CD4-positive, alpha-beta T cell treated with Interleukin-17A for 1 hour (primary cell): ENCODE measurements around the gene AJAP1.

Source experiments
- DNase-seq: peaks from one replicate; pipeline ENCODE4 v3.0.0-alpha.2; 2020

Gene AJAP1

DNA sequence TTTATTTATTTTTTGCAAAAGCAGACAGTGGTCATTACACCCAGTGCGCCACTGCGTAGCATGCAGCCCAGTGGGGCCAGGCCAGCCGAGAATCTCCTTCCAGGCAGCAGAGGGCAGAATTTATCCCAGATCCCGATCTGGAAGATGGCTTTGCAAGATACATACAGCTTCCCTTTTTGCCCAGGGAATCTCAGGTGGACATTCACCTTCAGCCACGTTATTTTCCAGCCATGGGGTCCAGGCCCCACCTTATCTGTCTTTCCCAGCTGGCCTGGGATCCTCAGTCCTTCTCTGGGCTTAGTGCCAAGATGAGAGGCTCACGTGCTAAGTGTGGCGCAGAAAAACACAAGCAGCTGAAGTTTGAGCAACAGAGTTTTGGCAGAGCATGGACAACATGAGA, 123.6 kb downstream of the AJAP1 start:
- DNase-seq = no peak

DNA sequence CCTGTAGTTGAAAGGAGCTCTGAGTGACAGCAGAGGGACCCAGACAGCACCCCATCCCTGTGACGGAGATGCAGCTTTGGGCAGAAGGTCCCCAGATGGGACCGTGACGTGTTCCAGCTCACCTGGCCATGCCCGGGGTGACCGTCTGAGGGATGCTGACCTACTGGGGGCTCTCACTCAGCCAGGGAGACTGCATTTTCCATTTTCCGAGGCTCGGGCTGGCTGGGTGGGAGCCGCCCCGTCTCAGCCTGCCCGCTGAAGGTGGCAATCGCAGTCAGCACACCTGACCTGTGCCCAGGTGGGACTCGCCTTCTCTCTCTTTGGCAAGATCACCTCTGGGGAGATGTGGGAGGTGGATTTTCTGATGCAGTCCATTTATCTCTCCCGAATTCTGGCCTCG, 127.2 kb downstream of the AJAP1 start:
- DNase-seq = no peak

- DNase-seq = no peak
Measured at GRCh38 chr1:4784761-4785160, 130.4 kb downstream of the AJAP1 start.

DNA sequence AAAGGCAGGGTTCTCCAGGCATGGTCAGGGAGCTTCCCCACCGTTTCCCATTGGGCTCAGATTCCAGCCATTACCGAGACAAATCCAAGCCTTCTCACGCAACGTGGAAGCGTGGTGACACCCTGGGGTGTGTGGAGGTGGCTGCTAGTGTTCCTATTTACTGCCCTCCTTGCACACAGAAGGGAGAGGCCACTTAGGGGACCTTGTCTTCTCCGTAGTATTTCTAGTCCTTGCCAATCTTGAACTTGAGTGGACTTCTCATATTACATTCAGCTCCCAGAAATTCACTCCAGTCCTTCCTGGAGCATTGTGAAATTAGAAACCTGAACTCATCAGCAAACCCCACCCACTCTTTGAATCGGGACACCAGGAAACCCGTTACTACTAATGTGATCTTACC, 131.6 kb downstream of the AJAP1 start:
- no peak for DNase-seq

DNA sequence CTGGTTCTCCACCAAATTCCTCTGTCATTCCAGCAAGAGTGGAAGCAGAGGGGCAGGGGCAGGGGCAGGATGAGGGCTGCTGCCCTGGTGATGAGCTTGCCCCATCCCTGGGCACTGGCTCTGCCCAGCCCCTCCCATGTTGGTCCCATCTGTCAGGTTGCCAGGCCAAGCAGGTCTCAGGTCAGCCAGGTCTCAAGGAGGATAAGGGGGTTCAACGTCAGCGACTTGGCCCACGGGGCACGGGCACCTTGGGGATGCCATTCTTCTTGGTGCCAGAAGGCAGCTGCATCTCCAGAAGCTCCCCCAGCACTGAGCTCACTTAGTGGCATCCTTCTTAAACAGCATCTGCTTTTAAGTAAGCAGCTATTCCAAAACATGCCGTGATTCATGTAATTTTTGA, 133.1 kb downstream of the AJAP1 start:
- no peak for DNase-seq

DNA sequence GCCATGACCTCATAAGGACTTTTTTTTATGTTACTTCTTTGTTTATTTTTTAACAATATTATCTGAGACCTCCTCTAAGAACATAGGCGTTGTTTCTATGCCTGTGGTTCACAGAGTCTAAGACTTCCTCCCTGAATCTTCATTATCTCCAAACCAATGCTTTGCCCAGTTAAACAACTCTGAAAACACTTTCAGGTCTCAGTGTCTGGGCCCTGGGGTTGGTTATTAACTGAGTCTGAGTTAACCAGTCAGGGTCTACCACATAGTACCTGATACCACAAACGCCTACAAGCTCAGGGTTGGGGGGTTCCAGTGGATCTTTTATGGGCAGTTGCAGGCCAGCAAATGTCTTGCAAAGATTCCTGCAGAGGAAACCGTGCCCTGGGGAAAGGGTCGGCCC, 138.2 kb downstream of the AJAP1 start:
- DNase-seq = no peak

DNA sequence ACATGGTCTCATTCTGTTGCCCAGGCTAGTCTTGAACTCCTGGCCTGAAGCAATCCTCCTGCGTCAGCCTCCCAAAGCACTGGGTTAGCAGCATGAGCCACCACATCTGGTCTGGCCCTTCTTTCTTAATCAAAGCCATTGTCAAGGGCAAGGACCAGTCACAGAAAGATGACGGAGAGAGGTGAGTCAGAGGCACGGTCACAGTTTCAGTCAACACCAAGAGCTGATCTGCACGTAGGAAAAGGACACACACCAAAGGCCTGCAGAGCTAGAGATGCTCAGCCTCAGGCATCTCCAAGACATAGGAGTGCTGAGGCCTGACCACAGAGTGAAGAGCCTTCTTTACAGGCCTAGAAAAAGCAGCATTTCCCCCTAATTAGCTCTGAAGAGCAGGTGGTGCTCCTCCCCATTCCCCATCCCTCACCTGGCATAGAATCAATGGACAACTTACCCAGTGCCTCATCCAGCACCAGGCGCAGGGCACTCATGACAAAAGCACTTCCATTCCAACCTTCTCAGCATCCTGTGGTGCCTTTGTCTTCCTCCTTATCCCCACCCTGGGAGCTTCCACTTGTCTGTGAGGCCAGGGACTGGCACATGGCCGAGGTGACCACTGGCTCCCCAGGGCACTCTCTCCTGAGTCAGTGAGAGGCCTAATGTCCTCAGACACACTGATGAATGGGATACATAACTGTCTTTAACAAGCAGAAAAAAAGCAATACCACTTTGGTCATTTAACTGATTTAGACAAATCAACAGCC, 139.8 kb downstream of the AJAP1 start:
- DNase-seq = no peak

- no peak for DNase-seq
Measured at GRCh38 chr1:4796161-4797015, 142.0 kb downstream of the AJAP1 start.

- DNase-seq = no peak
Measured at GRCh38 chr1:4797016-4797410, 142.6 kb downstream of the AJAP1 start.

DNA sequence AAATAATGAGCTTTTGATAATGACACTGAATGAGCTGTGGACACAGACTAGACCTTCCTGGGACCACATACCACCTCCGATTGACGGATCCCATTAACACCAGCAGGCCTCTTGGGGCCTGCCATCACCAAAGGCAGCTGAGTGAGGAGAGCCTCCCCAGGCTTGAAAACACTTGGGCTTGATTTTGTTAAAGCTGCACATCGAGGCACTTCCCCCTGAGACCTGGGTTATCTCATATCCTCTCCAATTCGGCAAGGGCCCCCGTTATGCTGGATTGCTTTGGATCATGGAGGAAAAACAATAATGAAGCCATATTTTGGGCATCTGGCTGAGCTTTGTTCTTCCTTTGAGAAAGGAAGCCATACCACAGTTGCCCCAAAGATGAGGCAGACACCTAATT, 143.0 kb downstream of the AJAP1 start:
- DNase-seq = no peak

- DNase-seq = no peak
Measured at GRCh38 chr1:4801192-4801924, 146.9 kb downstream of the AJAP1 start.

DNA sequence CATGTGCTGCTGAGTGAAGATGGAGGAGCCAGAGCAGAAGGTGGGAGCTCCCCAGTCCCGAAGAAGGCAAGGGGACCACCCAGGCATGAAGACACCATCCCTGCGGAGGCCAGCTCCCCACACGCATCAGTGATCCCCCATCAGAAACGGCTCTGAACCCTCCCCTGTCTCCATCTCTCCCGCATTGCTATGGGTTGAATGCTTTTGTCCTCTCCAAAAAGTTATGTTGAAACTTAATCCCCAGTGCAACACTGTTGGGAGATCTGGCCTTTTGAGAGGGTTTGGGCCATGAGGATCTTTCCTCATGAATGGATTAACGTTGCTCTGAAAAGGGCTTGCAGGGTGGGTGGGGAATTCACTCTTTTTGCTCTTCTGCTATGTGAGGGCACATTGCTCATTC, 147.6 kb downstream of the AJAP1 start:
- no peak for DNase-seq

GRCh38 chr1:4803335-4803734, 148.9 kb downstream of the AJAP1 start:
- no peak for DNase-seq

GRCh38 chr1:4805987-4806386, 151.6 kb downstream of the AJAP1 start:
- no peak for DNase-seq

GRCh38 chr1:4820543-4820942, 166.1 kb downstream of the AJAP1 start:
- no peak for DNase-seq

DNA sequence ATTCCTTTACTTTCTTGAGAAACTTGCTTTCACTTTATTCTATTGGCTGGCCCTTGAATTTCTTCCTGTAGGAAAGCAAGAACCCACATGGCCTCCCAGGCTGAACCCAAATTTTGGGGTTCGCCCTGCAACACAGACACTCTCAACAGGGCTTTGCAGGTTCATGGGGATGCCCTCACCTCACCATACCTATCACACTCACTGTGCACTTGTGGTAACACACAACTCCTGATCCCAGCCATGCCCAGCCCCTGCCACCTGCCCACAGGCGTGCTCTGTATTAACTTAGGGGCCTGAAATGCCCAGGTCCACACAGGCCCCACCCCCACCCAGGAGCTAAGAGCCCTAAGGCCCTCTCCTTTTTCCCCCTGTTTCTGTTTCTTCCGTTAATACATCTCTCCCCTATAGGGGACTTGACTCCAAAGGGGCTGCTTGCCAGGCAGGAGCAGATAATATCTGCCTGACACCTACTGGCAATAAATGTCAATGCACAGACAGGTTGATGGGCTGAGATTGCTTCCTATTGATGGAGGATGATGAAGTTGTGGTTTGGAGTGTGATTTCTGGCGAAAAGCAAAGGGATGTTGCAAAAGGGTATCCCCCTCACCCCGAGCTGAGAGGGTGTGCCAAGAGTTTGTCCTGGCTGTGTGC, 171.5 kb downstream of the AJAP1 start:
- no peak for DNase-seq

- no peak for DNase-seq
Measured at GRCh38 chr1:4830707-4831106, 176.3 kb downstream of the AJAP1 start.

DNA sequence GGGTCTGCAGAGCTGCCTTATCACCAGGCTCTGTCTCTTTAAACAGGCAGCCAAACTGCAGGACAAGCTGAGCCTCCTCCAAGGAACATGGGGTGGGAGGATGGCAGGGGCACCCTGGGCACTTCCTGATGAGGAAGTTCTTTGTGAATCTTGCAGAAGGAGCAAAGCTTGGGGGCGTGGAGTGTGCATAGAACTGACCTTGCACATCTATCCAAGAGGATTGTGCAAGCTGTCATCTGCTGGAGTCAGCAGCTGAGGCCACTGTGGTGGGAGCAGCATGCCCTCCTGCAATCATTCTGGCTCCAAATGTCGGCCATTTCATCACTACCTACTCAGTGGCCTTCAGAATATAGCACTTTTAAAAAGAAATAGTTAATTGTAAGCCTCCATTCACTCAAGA, 182.2 kb downstream of the AJAP1 start:
- DNase-seq = no peak

- no peak for DNase-seq
Measured at GRCh38 chr1:4837031-4837600, 182.7 kb downstream of the AJAP1 start.

GRCh38 chr1:4837752-4838151, 183.3 kb downstream of the AJAP1 start:
- DNase-seq = no peak

GRCh38 chr1:4838231-4838630, 183.8 kb downstream of the AJAP1 start:
- DNase-seq = no peak
